BJ (cell line): ENCODE data around the gene CDKN1B. TPM values are rescaled to one million over a fixed set of nuclear protein-coding genes. Genes with fewer than 3 reads are reported as not detected.

Source experiments
- CTCF ChIA-PET: fragments of 350-600 bp; formaldehyde crosslinking; extraction: SDS; loops from one replicate; lab custom pipeline; 2021; ENCODE audit warnings: antibody characterized with exemption, inconsistent platforms; lab: Yijun Ruan, JAX
- POLR2A ChIA-PET: fragments of 300-600 bp; sonication (Branson Sonifier 250); formaldehyde crosslinking; extraction: SDS; loops from one replicate; lab custom pipeline; 2021; ENCODE audit warnings: antibody characterized with exemption; lab: Charles Lee
- DNase-seq: peaks from one replicate; pipeline ENCODE4 v3.0.0-alpha.2; 2011; ENCODE audit warnings: low read depth
- H3K27me3 ChIP-seq: 2 replicates; pipeline ENCODE4 v1.6.0; 2011; ENCODE audit warnings: low read length; ENCODE audit not compliant: control insufficient read depth, insufficient read depth
- H3K36me3 ChIP-seq: 2 replicates; pipeline ENCODE4 v1.5.1; 2011; ENCODE audit warnings: low read length; ENCODE audit not compliant: control insufficient read depth, insufficient read depth
- H3K4me3 ChIP-seq: 2 replicates; pipeline ENCODE4 v1.5.1; 2011; ENCODE audit warnings: low read depth, mild to moderate bottlenecking, control low read depth, low read length
- CTCF ChIP-seq: IDR thresholded peaks from 2 replicates; pipeline ENCODE4 v1.5.1; 2011; ENCODE audit warnings: low read depth, mild to moderate bottlenecking, control low read depth, inconsistent platforms, low read length, moderate library complexity; ENCODE audit not compliant: insufficient read depth
- polyA plus RNA-seq: library from polyadenylated mRNA; depleted of rRNA; stranded (reverse); fragments of >200 nt; gene quantifications from 2 replicates; pipeline ENCODE4 v1.2.3, GENCODE V29; 2011

CDKN1B gene
- polyA plus RNA-seq, 1 experiment = 19.7 TPM

GRCh38 chr12:12720052-12720451 is 2.9 kb downstream of the CDKN1B start:
- H3K27me3 ChIP-seq = no peaks in the 10 kb centered on the region
- ChIA-PET POLR2A (interaction anchor here (0.6 kb wide), 1 partner anchor 362 kb away, joined by 3 read pairs; no protein-coding TSS in a partner anchor), CTCF (interaction anchor here (0.7 kb wide), 1 partner anchor 16 kb away, joined by 3 read pairs; no protein-coding TSS in a partner anchor)
- no peaks in the 10 kb centered on the region; the same call in none of the 2 replicates for H3K36me3 ChIP-seq
- no peak for DNase-seq
- peak overlapping the region; percentile 69 for H3K4me3 ChIP-seq
- TF ChIP-seq CTCF = no peak

- ChIA-PET CTCF (interaction anchor here (0.9 kb wide), 1 partner anchor 73 kb away, joined by 3 read pairs; no protein-coding TSS in a partner anchor), POLR2A (interaction anchor here (0.6 kb wide), 1 partner anchor 23 kb away, joined by 4 read pairs; no protein-coding TSS in a partner anchor)
- Histone ChIP-seq H3K36me3 (no peaks in the 10 kb centered on the region; the same call in none of the 2 replicates), H3K4me3 (peak overlapping the region; percentile 39), H3K27me3 (no peaks in the 10 kb centered on the region)
- no peak for TF ChIP-seq CTCF
- no peak for DNase-seq
Measured at GRCh38 chr12:12720672-12721161, 3.5 kb downstream of the CDKN1B start.

GRCh38 chr12:12721176-12721751 is 4.1 kb downstream of the CDKN1B start:
- POLR2A ChIA-PET = interaction anchor here (0.5 to 1.4 kb wide), 3 partner anchors 14 to 256 kb away, joined by 3 to 4 read pairs (median 4); no protein-coding TSS in a partner anchor
- no peaks in the 10 kb centered on the region; the same call in none of the 2 replicates for H3K36me3 ChIP-seq
- TF ChIP-seq CTCF = no peak
- no peaks in the 10 kb centered on the region for H3K27me3 ChIP-seq
- CTCF ChIA-PET = interaction anchor here (0.9 kb wide), 1 partner anchor 73 kb away, joined by 3 read pairs; no protein-coding TSS in a partner anchor
- H3K4me3 ChIP-seq = peak overlapping the region; percentile 39
- DNase-seq = no peak

- TF ChIP-seq CTCF = no peak
- Histone ChIP-seq H3K27me3 (no peaks in the 10 kb centered on the region), H3K36me3 (no peaks in the 10 kb centered on the region; the same call in none of the 2 replicates), H3K4me3 (peak overlapping the region; percentile 89)
- ChIA-PET POLR2A (interaction anchor here (0.5 to 1.4 kb wide), 2 partner anchors 13 to 255 kb away, joined by 3 to 4 read pairs; no protein-coding TSS in a partner anchor), CTCF (interaction anchor here (0.6 to 1.0 kb wide), 3 partner anchors 15 to 641 kb away, joined by 3 to 5 read pairs (median 3); no protein-coding TSS in a partner anchor)
- DNase-seq = no peak
Measured at GRCh38 chr12:12721814-12722434, 4.8 kb downstream of the CDKN1B start.
